Fibroblast of mammary gland (primary cell): ENCODE measurements around the gene TMEM115.
"Not testable (repeated sequence)": the region's sequence is repeated elsewhere in the genome, so short reads cannot be mapped to it uniquely, and the experiment has no call there.

Experiments
- DNase-seq: peaks from one replicate; pipeline ENCODE4 v3.0.0-alpha.2; 2010; ENCODE audit warnings: low read depth
- H3K4me3 ChIP-seq: 2 replicates; pipeline ENCODE4 v1.5.1; 2011; ENCODE audit warnings: low read depth, mild to moderate bottlenecking, low read length, moderate library complexity; ENCODE audit not compliant: control insufficient read depth
- CTCF ChIP-seq: conservative IDR thresholded peaks from 2 replicates; pipeline ENCODE4 v1.5.1; 2011; ENCODE audit warnings: low read depth, low read length, inconsistent platforms; ENCODE audit not compliant: control insufficient read depth, insufficient read depth

Gene TMEM115

GRCh38 chr3:50318163-50318562 is 41.2 kb downstream of the TMEM115 start:
- H3K4me3 ChIP-seq: no peak overlapping the region
- TF ChIP-seq CTCF: no peak
- DNase-seq: no peak

DNA sequence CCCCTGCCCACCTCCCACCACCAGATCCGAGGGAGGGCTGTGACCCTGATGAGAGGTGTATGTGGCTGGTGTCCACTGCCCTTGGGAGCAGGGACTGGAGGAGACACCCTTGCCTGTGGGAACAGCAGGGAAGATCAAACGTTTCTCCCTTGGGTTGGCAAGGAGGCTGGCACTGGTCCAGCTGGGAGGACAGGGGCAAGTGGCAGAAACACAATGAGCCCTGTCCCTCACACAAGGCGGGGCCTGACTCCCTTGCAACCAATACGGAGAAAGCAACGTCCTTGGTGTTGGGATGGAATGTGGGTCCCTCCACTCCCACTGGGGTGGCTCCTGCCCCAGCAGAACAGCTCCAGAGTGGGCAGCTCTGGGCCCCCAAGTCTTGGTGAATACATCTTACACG is 42.0 kb downstream of the TMEM115 start:
- H3K4me3 ChIP-seq: no peak overlapping the region
- no peak for TF ChIP-seq CTCF
- no peak for DNase-seq

- TF ChIP-seq CTCF: no peak
- no peak overlapping the region for H3K4me3 ChIP-seq
- peak; percentile 53 for DNase-seq
Observed at GRCh38 chr3:50316657-50317242, 42.6 kb downstream of the TMEM115 start.

- TF ChIP-seq CTCF: no peak
- DNase-seq: no peak
- no peak overlapping the region for H3K4me3 ChIP-seq
Observed at GRCh38 chr3:50314816-50315215, 44.5 kb downstream of the TMEM115 start.

DNA sequence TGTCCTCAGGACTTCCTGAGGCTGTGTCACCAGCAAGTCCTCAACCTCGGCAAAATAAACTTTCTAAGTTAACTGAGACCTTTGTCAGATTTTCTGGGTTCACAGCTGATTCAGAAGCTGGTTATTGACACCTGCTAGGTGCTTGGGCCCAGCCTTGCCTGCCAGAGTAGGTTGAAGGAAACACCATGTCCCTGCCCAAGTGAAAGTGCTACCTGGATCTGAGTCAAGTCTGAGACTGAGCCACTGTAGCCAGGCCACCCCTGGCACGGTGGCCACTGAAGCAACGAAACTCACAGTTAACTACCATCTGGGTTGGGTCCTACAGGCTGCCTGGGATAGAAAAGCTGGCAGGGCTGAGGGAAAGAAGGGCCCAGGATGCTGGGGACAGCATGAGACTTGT is 45.0 kb downstream of the TMEM115 start:
- H3K4me3 ChIP-seq: no peak overlapping the region
- DNase-seq: no peak
- no peak for TF ChIP-seq CTCF

DNA sequence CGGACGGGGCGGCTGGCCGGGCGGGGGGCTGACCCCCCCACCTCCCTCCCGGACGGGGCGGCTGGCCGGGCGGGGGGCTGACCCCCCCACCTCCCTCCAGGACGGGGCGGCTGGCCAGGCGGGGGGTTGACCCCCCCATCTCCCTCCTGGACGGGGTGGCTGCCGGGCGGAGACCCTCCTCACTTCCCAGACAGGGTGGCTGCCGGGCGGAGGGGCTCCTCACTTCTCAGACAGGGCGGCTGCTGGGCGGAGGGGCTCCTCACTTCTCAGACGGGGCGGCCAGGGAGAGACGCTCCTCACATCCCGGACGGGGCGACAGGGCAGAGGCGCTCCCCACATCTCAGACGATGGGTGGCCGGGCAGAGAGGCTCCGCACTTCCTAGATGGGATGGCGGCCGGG is 47.3 kb downstream of the TMEM115 start:
- not testable (repeated sequence) for H3K4me3 ChIP-seq, DNase-seq
